ENCODE data around the gene NTSR2.

NTSR2 gene

GRCh38 chr2:11610624-11611242, 59.3 kb downstream of the NTSR2 start:
- Mint-ChIP-seq H3K27ac (no peak overlapping the region), H3K36me3 (ENCODE audit: low read depth) (peaks cover 26% of the 10 kb centered on the region), H3K9me3 (no peaks in the 10 kb centered on the region), H3K4me1 (no peaks in the 10 kb centered on the region), H3K4me3 (no peak overlapping the region), H3K27me3 (ENCODE audit: low read depth) (no peaks in the 10 kb centered on the region)
- no peak for TF ChIP-seq CTCF (IDR thresholded peaks at IDR 0.05; ENCODE audit: unreplicated experiment in 3 of 3)
